ENCODE measurements around the gene ENTHD1.

DNA sequence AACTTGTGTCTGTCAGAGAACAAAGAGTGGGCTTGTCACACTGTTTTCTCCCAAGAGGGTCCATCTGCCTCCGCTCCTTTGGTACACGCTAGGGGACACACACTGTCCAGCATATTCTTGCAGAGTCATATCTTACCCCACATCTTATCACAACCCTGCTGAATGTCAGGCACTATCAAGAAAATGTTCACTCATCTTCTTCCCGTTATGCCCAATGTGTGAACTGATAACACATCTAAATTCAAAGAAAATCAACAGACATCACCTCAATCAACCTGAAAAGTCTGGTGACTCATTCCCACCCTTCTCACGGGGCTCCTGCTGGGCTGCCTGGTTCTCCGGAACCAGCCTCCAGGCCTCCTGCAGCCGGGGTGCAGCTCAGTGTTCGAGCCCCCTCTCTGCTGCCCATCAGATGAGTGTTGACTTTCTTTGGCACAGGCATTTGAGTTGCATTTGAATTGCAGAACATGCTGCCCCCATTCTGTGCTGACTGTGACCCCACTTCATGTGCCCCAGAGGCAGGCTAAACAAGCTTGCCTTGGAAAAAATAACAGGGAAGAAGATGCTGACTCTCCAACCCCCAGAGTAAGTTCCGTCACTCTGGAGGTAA lies 26.7 kb upstream of the ENTHD1 start:
- TF ChIP-seq NFRKB (IDR thresholded peaks at IDR 0.05), result no peak
- TF ChIP-seq FOXA1 (IDR thresholded peaks at IDR 0.05), result no peak
- no peak for TF ChIP-seq SUZ12 (IDR thresholded peaks at IDR 0.05)
- no peak for TF ChIP-seq TARDBP (IDR thresholded peaks at IDR 0.05)
- TF ChIP-seq ARNT (IDR thresholded peaks at IDR 0.05), result no peak

All from HEK293T (cell line).